ENCODE measurements around the gene CYFIP1.

Gene CYFIP1

GRCh38 chr15:22948056-22948455 is 32.1 kb downstream of the CYFIP1 start:
- DNase-seq = no peak

GRCh38 chr15:22947101-22948000 is 32.8 kb downstream of the CYFIP1 start:
- no peak for DNase-seq

- DNase-seq = peak; percentile 63
Observed at GRCh38 chr15:22945071-22945470, 35.1 kb downstream of the CYFIP1 start.

- DNase-seq = peak; percentile 94
Observed at GRCh38 chr15:22944651-22945050, 35.5 kb downstream of the CYFIP1 start.

GRCh38 chr15:22942877-22943276 is 37.3 kb downstream of the CYFIP1 start:
- DNase-seq = no peak

- no peak for DNase-seq
Observed at GRCh38 chr15:22942306-22942855, 37.8 kb downstream of the CYFIP1 start.

- DNase-seq = no peak
Observed at GRCh38 chr15:22941179-22941578, 39.0 kb downstream of the CYFIP1 start.

GRCh38 chr15:22939652-22940061 is 40.5 kb downstream of the CYFIP1 start:
- DNase-seq = no peak

GRCh38 chr15:22939051-22939450 is 41.1 kb downstream of the CYFIP1 start:
- no peak for DNase-seq

- DNase-seq = no peak
Observed at GRCh38 chr15:22936577-22937472, 43.3 kb downstream of the CYFIP1 start.

GRCh38 chr15:22933641-22934061 is 46.5 kb downstream of the CYFIP1 start:
- DNase-seq = peak; percentile 74

GRCh38 chr15:22931784-22932536 is 48.2 kb downstream of the CYFIP1 start:
- DNase-seq = no peak

- peak; percentile 51 for DNase-seq
Observed at GRCh38 chr15:22930782-22931484, 49.2 kb downstream of the CYFIP1 start.

GRCh38 chr15:22927761-22928160 is 52.4 kb downstream of the CYFIP1 start:
- no peak for DNase-seq

GRCh38 chr15:22925875-22926274 is 54.3 kb downstream of the CYFIP1 start:
- DNase-seq = no peak

GRCh38 chr15:22922003-22922402 is 58.2 kb downstream of the CYFIP1 start:
- DNase-seq = no peak

GRCh38 chr15:22919171-22919570 is 61.0 kb downstream of the CYFIP1 start:
- DNase-seq = no peak

- no peak for DNase-seq
Observed at GRCh38 chr15:22918596-22919140, 61.5 kb downstream of the CYFIP1 start.

GRCh38 chr15:22918056-22918455 is 62.1 kb downstream of the CYFIP1 start:
- DNase-seq = no peak

- DNase-seq = no peak
Observed at GRCh38 chr15:22917556-22917955, 62.6 kb downstream of the CYFIP1 start.

- DNase-seq = no peak
Observed at GRCh38 chr15:22916606-22917350, 63.4 kb downstream of the CYFIP1 start.

Data from COR-L47 (cell line).